Large intestine (tissue), 3 donors: Measurements from ENCODE around the gene ARHGAP32. TPM values are rescaled to one million over a fixed set of nuclear protein-coding genes. Genes with fewer than 3 reads are reported as not detected.
A peak's percentile ranks its signal among the peaks of the same experiment; 100 is the strongest.

Experiments
- DNase-seq, 2 donors: peaks; one replicate each; pipeline versions ENCODE4 v3.0.0 to v3.0.0-alpha.2; 2013
- H3K27ac ChIP-seq: one replicate; pipeline ENCODE4 v1.5.1; 2013; ENCODE audit warnings: low read length
- H3K27me3 ChIP-seq: 2 replicates; pipeline ENCODE4 v1.6.1; 2013; ENCODE audit warnings: low read length; ENCODE audit not compliant: control insufficient read depth, insufficient read depth
- H3K36me3 ChIP-seq: 2 replicates; pipeline ENCODE4 v1.6.1; 2013; ENCODE audit warnings: low read length; ENCODE audit not compliant: control insufficient read depth, insufficient read depth
- H3K4me1 ChIP-seq: one replicate; pipeline ENCODE4 v1.6.1; 2013; ENCODE audit warnings: low read length; ENCODE audit not compliant: control insufficient read depth, insufficient read depth
- H3K4me3 ChIP-seq: one replicate; pipeline ENCODE4 v1.5.1; 2013; ENCODE audit warnings: low read length
- H3K9me3 ChIP-seq: one replicate; pipeline ENCODE4 v1.6.1; 2013; ENCODE audit warnings: mild to moderate bottlenecking, low read depth, low read length, moderate library complexity; ENCODE audit not compliant: control insufficient read depth
- WGBS: methylation state at CpG from one replicate; pipeline ENCODE4 v1.1.5; 2013; ENCODE audit warnings: low lambda C conversion rate; ENCODE audit not compliant: insufficient coverage; 5-methylcytosine and 5-hydroxymethylcytosine counted together
- polyA plus RNA-seq: library from polyadenylated mRNA; unstranded; fragments of 120-200 nt; gene quantifications from one replicate; pipeline ENCODE4 v1.2.1, GENCODE V29; 2013

The ARHGAP32 gene
- polyA plus RNA-seq, 1 donor = 15.6 TPM

DNA sequence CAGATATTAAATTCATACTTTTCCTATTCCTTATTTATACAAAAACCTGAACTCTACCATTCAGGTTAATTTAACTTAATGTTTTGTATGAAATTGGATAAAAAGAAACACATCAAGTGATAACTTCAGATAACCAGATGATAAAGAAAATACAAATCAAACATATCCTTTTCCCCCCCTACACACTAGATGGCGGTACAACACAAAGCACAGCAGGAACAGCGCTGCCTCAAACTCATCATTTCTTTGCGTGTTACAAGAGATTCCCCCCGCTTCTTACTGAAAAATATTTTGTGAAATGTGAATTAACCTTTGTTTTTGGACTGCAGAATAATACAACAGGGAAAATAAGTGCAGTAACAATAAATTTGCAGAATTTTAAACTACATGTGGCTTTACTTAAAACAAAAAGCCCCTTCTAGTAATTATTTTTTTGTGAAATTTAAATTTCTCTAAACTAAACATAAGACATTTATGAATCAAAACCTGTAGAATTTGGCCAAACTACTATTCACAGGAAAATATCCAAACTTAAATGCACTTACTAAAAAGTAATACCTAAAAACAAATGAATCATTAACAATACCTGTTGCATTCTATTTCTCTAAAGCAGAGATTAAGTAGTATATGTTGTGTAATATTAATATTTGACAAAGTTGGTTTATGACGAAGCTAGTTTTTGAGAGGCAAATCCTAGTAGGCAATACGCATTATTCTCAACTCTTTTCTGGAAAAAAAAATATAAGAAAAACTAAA, 74.4 kb downstream of the ARHGAP32 start:
- Histone ChIP-seq H3K27ac (no peak overlapping the region), H3K9me3 (no peaks in the 10 kb centered on the region), H3K4me1 (no peaks in the 10 kb centered on the region), H3K27me3 (no peaks in the 10 kb centered on the region), H3K4me3 (no peak overlapping the region), H3K36me3 (peaks cover 5% of the 10 kb centered on the region)
- 94% methylated on average over 2 of the region's 6 CpGs for WGBS
- peak; percentile 37 to 44 for DNase-seq

DNA sequence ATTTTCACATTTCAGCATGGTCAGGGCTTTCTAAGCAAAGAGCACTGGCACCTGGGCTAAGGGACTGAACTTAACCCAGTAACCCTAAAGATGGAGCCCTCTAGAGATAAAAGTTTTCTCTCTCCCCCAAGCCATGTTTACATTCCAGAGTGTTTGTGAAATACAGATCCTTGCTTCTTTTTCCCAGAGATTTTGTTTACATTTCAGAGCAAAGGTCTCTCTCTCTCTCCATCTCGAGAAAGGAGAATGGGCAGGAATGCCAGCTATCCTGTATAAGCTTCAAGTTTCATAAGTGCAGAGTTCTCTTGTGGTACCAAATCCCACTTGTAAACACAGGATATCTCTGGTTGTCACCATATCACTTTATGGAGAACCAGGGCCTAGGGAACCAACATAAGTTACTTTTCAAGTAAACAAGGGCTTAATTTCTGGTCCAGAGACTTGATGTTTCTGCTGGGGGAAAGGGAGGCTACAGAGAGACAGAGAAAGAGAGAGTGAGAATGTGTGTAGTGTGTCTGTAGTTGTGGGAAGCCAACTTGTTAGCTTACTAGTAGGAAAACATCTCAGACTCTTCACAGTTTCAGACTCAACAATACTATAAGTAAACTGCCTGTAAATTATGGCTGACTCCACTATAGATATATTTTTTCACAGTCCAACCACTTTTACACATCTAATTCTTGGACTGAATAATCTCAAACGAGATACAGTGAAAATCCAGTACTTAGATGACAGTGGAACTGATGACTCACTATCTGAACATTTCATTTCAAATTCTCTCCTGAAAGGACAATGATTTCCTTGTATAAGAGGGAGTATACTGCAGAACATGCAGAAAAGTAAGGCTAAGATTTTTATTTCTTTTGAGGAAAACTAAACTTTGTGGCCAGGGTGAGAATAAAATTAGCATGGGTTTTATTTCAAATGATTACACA, 76.2 kb downstream of the ARHGAP32 start:
- peak in 1 of 2 donors; percentile 11 for DNase-seq
- H3K9me3 ChIP-seq = no peaks in the 10 kb centered on the region
- no CpG with 5 or more reads among the region's 2 CpGs for WGBS

DNA sequence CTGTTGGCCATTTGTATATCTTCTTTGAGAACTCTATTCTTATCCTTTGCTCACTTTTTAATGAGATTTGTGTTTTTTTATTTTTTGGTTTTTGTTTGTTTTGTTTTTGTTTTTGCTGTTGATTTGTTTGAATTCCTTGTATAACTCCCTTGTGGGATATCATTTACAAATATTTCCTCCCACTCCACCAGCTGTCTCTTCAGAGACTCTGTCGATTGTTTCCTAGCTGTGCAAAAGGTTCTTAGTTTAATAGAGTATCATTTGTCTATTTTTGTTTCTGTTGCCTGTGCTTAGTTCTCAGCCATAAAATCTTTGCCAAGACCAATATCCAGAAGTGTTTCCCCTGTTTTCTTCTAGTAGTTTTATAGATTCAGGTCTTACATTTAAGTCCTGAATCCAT, 82.4 kb downstream of the ARHGAP32 start:
- Histone ChIP-seq H3K4me1 (no peaks in the 10 kb centered on the region), H3K27me3 (no peaks in the 10 kb centered on the region), H3K9me3 (peaks cover 9% of the 10 kb centered on the region), H3K36me3 (no peaks in the 10 kb centered on the region), H3K4me3 (no peak overlapping the region), H3K27ac (no peak overlapping the region)
- WGBS = no CpG with 5 or more reads among the region's 1 CpG
- no peak for DNase-seq

More for the DNA sequence above, 76.2 kb downstream of the ARHGAP32 start:
- Histone ChIP-seq H3K4me3 (no peak overlapping the region), H3K27me3 (no peaks in the 10 kb centered on the region), H3K4me1 (no peaks in the 10 kb centered on the region), H3K27ac (no peak overlapping the region), H3K36me3 (peaks cover 2% of the 10 kb centered on the region)

DNA sequence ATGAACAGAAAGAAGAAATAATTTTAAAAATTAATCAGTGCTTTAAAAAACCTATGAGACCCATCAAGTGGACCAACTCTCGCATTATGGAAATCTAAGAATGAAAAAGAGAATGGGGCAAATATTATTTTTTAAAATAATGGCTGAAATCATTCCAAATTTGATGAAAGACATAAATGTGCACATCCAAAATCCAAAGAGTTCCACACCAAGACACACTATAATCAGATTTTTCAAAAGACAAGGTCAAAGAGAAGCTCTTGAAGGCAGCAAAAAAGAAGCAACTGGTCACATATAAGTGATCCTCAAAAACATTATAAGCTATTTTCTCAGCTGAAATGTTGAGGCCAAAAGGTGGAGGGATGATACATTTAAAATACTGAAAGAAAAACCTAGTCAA, 85.3 kb downstream of the ARHGAP32 start:
- no peaks in the 10 kb centered on the region for H3K36me3 ChIP-seq
- H3K4me3 ChIP-seq = no peak overlapping the region
- no peak overlapping the region for H3K27ac ChIP-seq
- no peak for DNase-seq
- no peaks in the 10 kb centered on the region for H3K4me1 ChIP-seq
- peaks cover 9% of the 10 kb centered on the region for H3K9me3 ChIP-seq
- no peaks in the 10 kb centered on the region for H3K27me3 ChIP-seq
- 100% methylated on average over 1 of the region's 1 CpG for WGBS

DNA sequence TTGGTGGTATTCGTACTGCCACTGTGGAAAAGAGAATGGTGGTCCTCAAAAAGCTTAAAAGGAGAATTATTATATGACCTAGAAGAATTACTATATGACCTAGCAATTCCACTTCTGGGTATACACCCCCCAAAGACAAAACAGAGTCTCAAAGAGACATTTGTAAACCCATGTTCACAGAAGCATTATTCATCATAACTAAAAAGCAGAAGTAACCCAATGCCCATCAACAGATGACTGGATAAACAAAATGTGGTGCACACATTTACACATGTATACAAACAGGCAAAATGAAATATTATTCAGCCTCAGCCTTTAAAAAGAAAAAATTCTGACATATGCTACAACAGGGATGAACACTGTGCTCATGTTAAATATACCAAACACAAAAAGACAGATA, 89.4 kb downstream of the ARHGAP32 start:
- 100% methylated on average over 1 of the region's 1 CpG for WGBS
- Histone ChIP-seq H3K27me3 (no peaks in the 10 kb centered on the region), H3K4me1 (no peaks in the 10 kb centered on the region), H3K27ac (no peak overlapping the region), H3K4me3 (no peak overlapping the region), H3K36me3 (no peaks in the 10 kb centered on the region), H3K9me3 (peaks cover 15% of the 10 kb centered on the region)
- no peak for DNase-seq

DNA sequence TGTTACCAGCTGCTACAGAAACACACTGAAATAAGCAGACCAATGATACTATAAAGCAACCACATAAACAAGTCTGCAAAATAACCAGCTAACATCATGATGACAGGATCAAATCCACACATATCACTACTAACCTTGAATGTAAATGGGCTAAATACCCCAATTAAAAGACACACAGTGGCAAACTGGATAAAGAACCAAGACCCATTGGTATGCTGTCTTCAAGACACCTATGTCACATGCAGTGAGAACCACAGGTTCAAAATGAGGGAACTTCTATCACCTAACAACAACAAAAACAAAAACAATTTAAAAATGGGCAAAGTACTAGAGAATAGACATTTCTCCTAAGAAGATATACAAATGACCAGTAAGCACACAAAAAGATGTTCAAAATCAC, 89.9 kb downstream of the ARHGAP32 start:
- no peaks in the 10 kb centered on the region for H3K4me1 ChIP-seq
- no peak overlapping the region for H3K27ac ChIP-seq
- peaks cover 10% of the 10 kb centered on the region for H3K9me3 ChIP-seq
- DNase-seq = no peak
- no peak overlapping the region for H3K4me3 ChIP-seq
- no peaks in the 10 kb centered on the region for H3K27me3 ChIP-seq
- H3K36me3 ChIP-seq = no peaks in the 10 kb centered on the region

DNA sequence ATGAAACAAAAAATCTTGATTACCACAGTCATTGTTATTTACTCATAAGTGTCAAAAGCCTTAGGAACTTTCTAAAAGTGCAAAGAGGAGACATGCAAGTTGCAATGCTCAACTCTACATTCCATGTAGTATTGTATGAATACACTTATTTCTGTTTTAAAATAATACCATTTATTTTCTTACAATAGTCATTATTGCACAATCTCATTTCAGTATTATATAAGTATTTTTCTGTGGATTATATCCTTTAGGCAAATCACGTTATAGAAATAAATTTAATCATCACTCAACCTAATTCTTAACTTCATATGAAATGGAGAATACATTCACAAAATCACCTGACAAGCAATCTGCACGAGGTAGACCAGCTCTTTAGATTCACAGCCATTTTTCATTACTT, 98.8 kb downstream of the ARHGAP32 start:
- WGBS = 100% methylated on average over 2 of the region's 2 CpGs
- peaks cover 4% of the 10 kb centered on the region for H3K9me3 ChIP-seq
- no peaks in the 10 kb centered on the region for H3K4me1 ChIP-seq
- H3K27me3 ChIP-seq = no peaks in the 10 kb centered on the region
- no peak for DNase-seq
- H3K36me3 ChIP-seq = no peaks in the 10 kb centered on the region
- H3K27ac ChIP-seq = no peak overlapping the region
- H3K4me3 ChIP-seq = no peak overlapping the region

DNA sequence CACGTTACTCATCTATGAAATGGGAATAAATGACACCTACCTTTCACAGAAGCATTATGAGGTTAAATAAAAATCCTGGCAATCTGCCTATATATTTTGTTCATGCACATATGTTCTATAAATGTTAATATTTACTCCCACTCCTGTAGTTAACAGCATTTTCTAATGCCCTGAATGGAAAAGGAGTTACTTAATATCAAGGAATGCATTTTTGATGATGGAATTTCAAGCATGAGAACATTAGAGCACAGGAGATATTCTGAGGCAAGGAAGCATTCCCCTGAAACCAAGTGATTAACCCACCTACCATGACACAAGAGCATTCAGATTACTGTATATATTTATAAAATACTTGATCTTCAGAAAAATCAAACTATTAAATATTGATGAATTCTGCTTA, 102.1 kb downstream of the ARHGAP32 start:
- no CpG with 5 or more reads among the region's 1 CpG for WGBS
- Histone ChIP-seq H3K36me3 (no peaks in the 10 kb centered on the region), H3K4me3 (no peak overlapping the region), H3K27me3 (no peaks in the 10 kb centered on the region), H3K27ac (no peak overlapping the region), H3K4me1 (no peaks in the 10 kb centered on the region), H3K9me3 (no peaks in the 10 kb centered on the region)
- DNase-seq = no peak

DNA sequence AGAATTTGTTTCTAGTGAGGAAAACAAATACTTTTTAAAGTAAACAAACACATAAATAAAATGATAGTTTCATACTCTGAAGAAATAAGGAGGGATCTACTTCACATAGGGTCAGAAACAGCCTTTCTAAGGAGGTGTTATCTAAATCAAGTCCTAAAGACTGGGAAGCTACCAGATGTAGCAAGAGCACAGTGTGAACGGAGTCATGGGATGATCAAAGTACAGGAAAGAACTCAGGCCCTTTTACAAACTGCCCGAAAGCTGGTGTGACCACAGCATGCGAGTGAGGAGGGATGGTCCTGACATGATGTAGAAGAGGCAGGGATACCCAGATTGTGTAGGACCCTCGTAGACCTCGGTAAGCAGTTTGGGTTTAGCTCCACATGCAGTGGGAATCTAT, 102.8 kb downstream of the ARHGAP32 start:
- no CpG with 5 or more reads among the region's 5 CpGs for WGBS
- Histone ChIP-seq H3K9me3 (peaks cover 3% of the 10 kb centered on the region), H3K27ac (no peak overlapping the region), H3K4me1 (no peaks in the 10 kb centered on the region), H3K27me3 (no peaks in the 10 kb centered on the region), H3K36me3 (no peaks in the 10 kb centered on the region), H3K4me3 (no peak overlapping the region)
- peak; percentile 7 to 34 for DNase-seq

DNA sequence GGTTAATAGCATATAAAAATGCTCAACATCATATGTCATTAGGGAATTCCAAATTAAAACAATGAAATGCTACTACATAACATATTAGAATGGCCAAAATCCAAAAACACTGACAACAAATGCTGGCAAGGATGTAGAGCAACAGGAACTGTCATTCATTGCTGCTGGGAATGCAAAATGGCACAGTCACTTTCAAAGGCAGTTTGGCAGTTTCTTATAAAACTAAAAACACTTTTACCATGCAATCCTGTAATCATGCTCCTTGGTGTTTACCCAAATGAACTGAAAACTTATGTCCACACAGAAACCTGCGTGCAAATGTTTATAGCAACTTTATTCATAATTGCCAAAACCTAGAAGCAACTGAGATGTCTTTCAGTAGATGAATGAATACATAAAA, 105.1 kb downstream of the ARHGAP32 start:
- Histone ChIP-seq H3K4me3 (no peak overlapping the region), H3K9me3 (peaks cover 15% of the 10 kb centered on the region), H3K4me1 (no peaks in the 10 kb centered on the region), H3K36me3 (no peaks in the 10 kb centered on the region), H3K27me3 (no peaks in the 10 kb centered on the region), H3K27ac (no peak overlapping the region)
- DNase-seq = no peak
- no CpG with 5 or more reads among the region's 1 CpG for WGBS
